ENCODE results near the gene HS3ST6.
A peak's percentile ranks its signal among the peaks of the same experiment; 100 is the strongest.

HS3ST6 gene

DNA sequence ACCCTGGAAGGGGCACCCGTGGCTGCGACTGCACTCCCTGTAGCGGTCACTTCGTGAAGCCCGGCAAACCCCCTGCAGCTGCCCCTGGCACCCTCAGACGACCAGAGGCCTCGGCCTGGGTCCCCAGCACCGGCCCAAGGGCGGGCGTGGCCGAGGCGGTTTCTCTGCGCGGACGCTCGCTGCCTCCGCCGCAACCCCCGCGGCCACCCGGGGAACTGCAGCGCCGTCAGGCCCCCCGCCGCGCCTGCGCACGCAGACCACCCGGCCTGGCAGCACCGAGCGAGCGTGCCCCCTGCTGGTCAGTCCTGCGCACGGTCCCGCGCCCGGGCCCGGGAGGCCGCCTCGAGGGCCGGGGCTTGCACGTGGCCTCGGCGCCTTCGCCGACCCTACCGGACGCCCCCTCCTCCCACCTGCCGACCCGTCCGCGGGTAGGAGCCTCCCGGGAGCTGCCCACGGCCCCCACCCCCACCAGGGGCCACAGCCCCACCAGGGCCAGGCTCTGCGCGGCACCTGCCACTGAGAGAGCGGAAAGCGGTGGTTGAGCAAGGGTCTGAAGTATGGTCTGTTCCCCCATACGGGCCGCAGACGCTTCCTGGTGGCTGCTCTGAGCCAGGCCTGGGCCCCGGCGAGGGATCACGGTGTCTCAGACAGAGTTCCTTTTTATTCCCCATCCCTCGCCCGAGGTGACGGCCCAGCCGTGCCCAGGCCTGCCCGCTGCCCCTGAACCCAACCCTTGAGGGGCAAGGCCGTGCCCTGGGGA is 11.5 kb upstream of the HS3ST6 start:
- peak; percentile 27 for TF ChIP-seq CTCF (IDR thresholded peaks at IDR 0.05; ENCODE audit: insufficient read depth, low read depth, low read length, missing control alignments)
- peak; percentile 77 for DNase-seq (ENCODE audit: low read depth)
- H3K4me3 ChIP-seq (ENCODE audit: low read length) = peak overlapping the region; percentile 38

DNA sequence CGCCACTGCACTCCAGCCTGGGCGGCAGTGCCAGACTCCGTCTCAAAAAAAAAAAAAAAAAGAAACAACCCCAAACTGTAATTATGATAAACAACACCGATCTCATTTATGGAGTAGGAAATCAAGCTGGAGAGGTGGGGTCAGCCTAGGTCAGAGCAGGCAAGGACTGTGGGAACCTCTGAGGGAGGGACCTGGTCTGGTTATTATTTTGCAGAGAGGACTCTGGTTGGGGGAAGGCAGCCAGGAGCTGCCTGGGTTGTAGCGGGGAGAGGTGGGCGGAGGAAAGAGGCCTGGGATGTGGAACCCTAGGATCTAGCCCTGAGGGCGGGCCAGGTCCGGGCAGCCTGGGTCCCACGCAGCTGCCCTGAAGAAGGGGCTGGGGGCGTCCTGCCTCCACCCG is 10.9 kb upstream of the HS3ST6 start:
- peak overlapping the region; percentile 38 for H3K4me3 ChIP-seq (ENCODE audit: low read length)
- TF ChIP-seq CTCF (IDR thresholded peaks at IDR 0.05; ENCODE audit: insufficient read depth, low read depth, low read length, missing control alignments) = no peak
- DNase-seq (ENCODE audit: low read depth) = no peak

- no peak overlapping the region for H3K4me3 ChIP-seq (ENCODE audit: low read length)
- no peak for TF ChIP-seq CTCF (IDR thresholded peaks at IDR 0.05; ENCODE audit: insufficient read depth, low read depth, low read length, missing control alignments)
- DNase-seq (ENCODE audit: low read depth) = no peak
Observed at GRCh38 chr16:1926271-1926670, 8.1 kb upstream of the HS3ST6 start.

GRCh38 chr16:1924095-1924494 is 5.9 kb upstream of the HS3ST6 start:
- DNase-seq (ENCODE audit: low read depth) = no peak
- TF ChIP-seq CTCF (IDR thresholded peaks at IDR 0.05; ENCODE audit: insufficient read depth, low read depth, low read length, missing control alignments) = no peak
- H3K4me3 ChIP-seq (ENCODE audit: low read length) = no peak overlapping the region

DNA sequence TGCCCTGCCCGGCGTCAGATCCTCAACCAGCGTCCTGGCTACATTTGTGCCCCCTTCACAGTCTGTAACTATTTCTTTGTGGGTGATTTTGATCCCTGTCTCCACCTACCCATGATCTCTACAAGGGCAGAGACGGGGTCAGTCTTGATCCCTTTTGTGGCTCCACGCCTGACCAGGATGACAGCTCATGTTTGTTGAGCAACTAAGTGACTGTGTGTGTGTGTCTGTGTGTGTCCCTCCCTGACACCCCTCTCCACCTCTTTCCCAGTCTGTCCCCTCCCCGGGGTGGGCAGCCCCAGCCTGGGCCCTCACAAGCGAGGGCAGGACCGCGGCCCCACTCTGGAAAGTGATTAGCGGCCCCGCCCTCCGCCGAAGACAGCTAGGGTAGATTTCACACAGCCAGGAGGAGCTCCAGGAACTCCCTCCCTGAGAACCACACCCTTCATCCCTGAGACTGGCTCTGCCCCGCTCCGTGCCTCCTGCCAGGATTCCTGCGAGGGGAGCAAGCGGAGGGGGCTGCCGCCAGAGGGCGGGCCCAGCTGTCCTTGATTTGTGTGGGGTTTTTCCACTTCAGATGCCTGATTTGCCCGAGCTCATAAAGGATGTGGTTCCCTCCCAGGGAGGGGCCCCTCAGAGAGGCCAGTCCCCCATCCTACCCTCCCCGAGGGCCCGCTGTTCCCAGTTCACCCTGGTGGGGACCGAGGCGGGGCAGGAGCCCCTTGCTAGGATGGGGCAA is 5.3 kb upstream of the HS3ST6 start:
- H3K4me3 ChIP-seq (ENCODE audit: low read length) = no peak overlapping the region
- no peak for TF ChIP-seq CTCF (IDR thresholded peaks at IDR 0.05; ENCODE audit: insufficient read depth, low read depth, low read length, missing control alignments)
- DNase-seq (ENCODE audit: low read depth) = peak; percentile 38

DNA sequence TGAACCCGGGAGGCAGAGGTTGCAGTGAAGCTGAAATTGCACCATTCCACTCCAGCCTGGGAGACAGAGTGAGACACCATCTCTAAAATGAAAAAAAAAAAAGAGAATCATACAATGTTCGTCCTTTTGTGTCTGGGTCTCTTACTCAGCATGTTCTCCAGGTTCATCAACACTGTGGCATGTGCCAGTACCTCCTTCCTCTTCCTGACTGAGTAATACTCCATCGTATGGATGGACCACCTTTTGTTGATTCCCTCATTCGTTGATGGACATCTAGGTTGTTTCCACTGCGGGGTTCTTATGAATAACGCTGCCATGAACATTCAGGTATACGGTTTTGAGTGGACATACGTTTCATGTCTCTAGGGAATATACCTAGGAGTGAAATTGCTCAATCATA is 4.1 kb upstream of the HS3ST6 start:
- no peak overlapping the region for H3K4me3 ChIP-seq (ENCODE audit: low read length)
- no peak for TF ChIP-seq CTCF (IDR thresholded peaks at IDR 0.05; ENCODE audit: insufficient read depth, low read depth, low read length, missing control alignments)
- DNase-seq (ENCODE audit: low read depth) = no peak
